HG02938 (cell line): ENCODE measurements around the gene CCDC3.
"Not testable (repeated sequence)": the region's sequence is repeated elsewhere in the genome, so short reads cannot be mapped to it uniquely, and the experiment has no call there.

Experiments used
- ATAC-seq: cut with Tn5 transposase; IDR thresholded peaks from one replicate; pipeline ENCODE4 v1.9.1; 2021; ENCODE audit warnings: mild to moderate bottlenecking, moderate library complexity; ENCODE audit not compliant: unreplicated experiment

The CCDC3 gene

GRCh38 chr10:12897278-12897677 lies 104.2 kb downstream of the CCDC3 start:
- ATAC-seq = no peak

- ATAC-seq = no peak
Measured at GRCh38 chr10:12896251-12896650, 105.3 kb downstream of the CCDC3 start.

- no peak for ATAC-seq
Measured at GRCh38 chr10:12892924-12893323, 108.6 kb downstream of the CCDC3 start.

GRCh38 chr10:12890958-12891357 lies 110.6 kb downstream of the CCDC3 start:
- no peak for ATAC-seq

- no peak for ATAC-seq
Measured at GRCh38 chr10:12888470-12888869, 113.0 kb downstream of the CCDC3 start.

- ATAC-seq = no peak
Measured at GRCh38 chr10:12887780-12888179, 113.7 kb downstream of the CCDC3 start.

- ATAC-seq = no peak
Measured at GRCh38 chr10:12884851-12885250, 116.7 kb downstream of the CCDC3 start.

- ATAC-seq = no peak
Measured at GRCh38 chr10:12880423-12880822, 121.1 kb downstream of the CCDC3 start.

GRCh38 chr10:12877150-12877549 lies 124.4 kb downstream of the CCDC3 start:
- ATAC-seq = no peak

- ATAC-seq = no peak
Measured at GRCh38 chr10:12876266-12876665, 125.2 kb downstream of the CCDC3 start.

GRCh38 chr10:12875100-12875499 lies 126.4 kb downstream of the CCDC3 start:
- no peak for ATAC-seq

GRCh38 chr10:12874501-12874900 lies 127.0 kb downstream of the CCDC3 start:
- no peak for ATAC-seq

GRCh38 chr10:12873172-12873571 lies 128.3 kb downstream of the CCDC3 start:
- no peak for ATAC-seq

GRCh38 chr10:12872577-12872976 lies 128.9 kb downstream of the CCDC3 start:
- ATAC-seq = no peak

- ATAC-seq = no peak
Measured at GRCh38 chr10:12869427-12869826, 132.1 kb downstream of the CCDC3 start.

- no peak for ATAC-seq
Measured at GRCh38 chr10:12868229-12868628, 133.3 kb downstream of the CCDC3 start.

- ATAC-seq = not testable (repeated sequence)
Measured at GRCh38 chr10:12865515-12865914, 136.0 kb downstream of the CCDC3 start.

GRCh38 chr10:12862459-12862858 lies 139.1 kb downstream of the CCDC3 start:
- ATAC-seq = no peak

- no peak for ATAC-seq
Measured at GRCh38 chr10:12854988-12855387, 146.5 kb downstream of the CCDC3 start.

- no peak for ATAC-seq
Measured at GRCh38 chr10:12852687-12853086, 148.8 kb downstream of the CCDC3 start.

- no peak for ATAC-seq
Measured at GRCh38 chr10:12849319-12850181, 152.0 kb downstream of the CCDC3 start.

- no peak for ATAC-seq
Measured at GRCh38 chr10:12848439-12849173, 152.9 kb downstream of the CCDC3 start.
